NCI-H128 (cell line): ENCODE results near the gene VGLL2.

Experiments used
- DNase-seq: peaks from one replicate; lab custom pipeline; 2025; ENCODE audit not compliant: unreplicated experiment; lab: John Stamatoyannopoulos, UW

Gene VGLL2

DNA sequence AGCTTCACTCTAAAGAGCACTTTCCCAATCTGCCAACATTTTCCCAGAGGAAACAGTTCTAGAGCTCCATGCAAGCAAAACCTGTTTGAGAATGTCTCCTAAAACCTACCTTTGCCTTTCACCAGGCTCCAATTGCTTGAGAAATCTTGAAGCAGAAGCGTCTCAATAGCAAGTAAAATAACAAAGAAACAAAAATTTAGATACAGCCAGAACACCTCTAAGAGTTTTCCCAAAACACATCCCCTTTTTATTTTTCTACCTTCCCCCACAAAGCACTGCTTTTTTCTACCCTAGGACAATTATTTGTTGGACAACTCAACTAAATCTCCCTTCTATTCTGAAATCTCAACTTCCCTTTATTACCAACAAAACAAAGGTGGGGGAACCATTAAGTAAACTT is 3.6 kb downstream of the VGLL2 start:
- DNase-seq, result no peak

DNA sequence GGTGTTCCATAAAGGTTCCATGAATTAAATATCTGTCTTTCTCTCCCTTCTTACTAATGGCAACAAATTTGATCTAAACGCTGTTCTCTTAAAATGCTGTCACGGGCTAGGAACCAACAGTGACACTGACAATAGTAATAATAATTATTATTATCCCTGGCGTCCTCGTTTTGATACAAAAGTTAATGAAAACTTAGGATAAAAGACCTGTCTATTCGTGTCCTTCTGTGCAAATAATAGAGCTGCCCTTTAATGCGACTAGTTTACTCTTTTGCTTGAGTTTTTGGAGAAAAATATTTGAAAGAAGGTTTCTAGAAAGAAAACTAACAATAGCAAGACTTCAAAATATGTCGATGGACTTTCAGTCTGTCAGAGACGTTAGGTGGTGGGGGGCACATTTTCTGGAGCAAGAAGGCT is 4.3 kb downstream of the VGLL2 start:
- no peak for DNase-seq

DNA sequence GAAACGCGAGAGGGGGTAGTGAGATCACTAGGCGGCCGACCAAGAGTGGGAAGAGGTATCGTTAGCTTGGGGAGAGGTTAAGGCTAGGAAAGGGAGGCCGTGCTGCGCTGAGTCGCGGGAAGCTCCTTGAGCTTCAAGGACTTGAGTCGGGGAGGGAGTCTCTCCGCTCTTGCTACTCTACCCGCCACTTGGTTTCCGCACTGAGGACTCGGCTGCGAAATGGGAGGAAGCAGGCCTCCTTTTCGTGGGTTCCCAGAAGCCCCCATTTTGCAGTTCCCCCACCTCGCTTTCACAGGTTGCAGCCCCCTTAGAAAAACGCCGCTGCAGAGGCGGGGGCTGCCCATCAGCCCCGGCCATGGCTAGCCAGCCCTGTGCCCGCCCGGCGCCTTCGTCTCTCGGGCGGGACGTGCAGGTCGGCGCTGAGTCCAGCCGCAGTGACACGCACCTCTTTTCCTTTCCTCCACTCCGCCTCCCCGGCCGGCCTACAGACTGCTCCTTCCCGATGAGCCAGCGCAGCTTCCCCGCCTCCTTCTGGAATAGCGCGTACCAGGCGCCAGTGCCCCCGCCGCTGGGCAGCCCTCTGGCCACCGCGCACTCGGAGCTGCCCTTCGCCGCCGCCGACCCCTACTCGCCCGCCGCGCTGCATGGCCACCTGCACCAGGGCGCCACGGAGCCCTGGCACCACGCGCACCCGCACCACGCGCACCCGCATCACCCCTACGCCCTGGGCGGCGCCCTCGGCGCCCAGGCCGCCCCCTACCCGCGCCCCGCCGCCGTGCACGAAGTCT is 4.9 kb downstream of the VGLL2 start:
- DNase-seq, result no peak

DNA sequence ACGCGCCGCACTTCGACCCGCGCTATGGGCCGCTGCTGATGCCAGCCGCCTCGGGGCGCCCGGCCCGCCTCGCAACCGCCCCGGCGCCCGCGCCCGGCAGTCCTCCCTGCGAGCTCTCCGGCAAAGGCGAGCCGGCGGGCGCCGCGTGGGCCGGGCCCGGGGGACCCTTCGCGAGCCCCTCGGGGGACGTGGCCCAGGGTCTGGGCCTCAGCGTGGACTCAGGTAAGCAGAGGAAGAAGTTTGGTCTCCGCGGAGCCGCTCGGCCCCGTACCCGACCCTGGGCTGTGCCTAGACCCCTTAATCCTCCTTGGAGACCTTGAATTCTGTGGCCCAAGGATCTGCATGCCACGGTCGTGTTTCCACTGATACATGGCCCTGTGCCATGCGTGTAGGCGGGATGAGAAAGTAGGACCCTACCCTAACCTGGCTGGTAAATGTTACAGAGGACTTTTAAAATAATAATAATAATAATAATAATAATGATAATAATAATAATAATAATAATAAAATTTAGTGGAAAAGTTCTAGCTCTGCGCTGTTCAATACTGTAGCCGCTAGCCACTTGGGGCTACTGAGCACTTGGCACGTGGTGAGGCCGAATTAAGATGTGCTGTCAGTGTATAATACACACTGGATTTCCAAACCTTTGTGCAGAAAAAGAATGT is 5.6 kb downstream of the VGLL2 start:
- DNase-seq, result no peak

DNA sequence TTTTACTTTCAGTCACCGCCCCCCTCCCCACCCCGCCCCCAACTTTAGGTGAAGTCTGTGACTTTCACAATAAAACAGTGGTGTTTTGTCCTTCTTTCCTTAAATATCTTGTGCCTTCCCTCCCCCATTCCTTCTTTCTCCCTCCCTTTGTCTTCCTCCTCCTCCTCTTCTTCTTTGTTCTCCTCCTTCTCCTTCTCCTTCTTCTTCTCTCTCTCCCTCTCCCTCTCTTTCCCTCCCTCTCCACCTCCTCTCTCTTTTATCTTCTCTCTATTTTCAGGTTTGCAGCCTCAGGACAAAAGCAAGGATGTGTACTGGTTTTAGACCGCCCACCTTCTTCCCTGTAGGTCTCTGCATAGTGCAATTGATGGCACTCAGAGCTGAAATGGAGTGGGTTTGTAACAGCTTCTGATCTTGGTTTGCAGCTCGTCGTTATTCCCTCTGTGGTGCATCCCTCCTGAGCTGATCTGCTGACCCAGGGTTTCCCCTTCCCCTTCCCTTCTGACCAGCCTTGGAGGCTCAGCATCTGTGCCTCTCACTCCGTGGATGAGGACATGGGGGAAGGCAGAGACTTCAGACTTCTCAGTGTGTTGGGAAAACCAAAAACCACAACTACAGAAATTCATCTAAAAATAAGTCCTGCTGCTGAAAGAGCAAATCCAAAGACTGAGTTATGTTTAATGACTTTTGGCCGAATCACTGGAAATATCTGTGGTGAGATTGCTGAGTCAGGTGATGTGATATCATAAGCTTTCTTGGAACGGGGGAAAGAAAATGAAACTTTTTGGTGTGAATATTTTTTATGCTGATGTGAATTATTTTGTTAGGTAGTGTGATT is 6.9 kb downstream of the VGLL2 start:
- DNase-seq, result no peak

DNA sequence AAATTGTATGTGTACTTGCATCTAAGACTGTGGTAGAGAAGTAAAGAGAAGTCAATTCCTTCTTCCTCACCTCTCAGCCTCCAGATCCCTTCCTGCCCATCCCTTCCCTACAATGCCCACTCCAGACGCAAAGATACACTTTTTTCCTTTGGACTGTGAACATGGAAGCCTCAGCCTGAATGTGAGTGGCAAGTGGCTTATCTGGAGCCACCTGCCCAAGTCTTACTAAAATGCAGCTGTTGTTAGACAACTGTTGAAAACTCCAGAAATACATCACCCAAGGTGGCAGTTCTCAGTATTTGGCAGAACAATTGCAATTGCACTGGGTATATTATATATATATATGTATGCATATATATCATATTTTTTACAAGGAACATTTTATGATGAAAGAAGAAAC is 7.5 kb downstream of the VGLL2 start:
- no peak for DNase-seq

DNA sequence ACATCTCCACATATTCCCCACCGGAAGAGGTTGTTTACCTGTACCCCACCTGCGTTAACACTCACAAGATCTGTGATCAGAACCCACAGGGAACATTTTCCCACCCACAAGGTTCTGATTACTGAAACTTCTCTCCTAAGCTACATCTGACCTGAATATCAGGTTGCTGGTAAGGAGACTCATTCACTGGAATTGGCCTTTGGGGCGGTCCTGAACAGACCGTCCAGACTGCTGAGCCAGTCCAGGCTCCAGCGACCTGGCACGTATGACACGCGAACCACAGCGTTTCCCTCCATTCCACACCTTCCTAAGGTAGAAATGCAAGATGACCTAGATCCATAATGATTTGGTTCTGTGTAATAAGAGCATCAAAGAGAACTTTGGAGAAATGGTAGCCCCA is 9.8 kb downstream of the VGLL2 start:
- no peak for DNase-seq

DNA sequence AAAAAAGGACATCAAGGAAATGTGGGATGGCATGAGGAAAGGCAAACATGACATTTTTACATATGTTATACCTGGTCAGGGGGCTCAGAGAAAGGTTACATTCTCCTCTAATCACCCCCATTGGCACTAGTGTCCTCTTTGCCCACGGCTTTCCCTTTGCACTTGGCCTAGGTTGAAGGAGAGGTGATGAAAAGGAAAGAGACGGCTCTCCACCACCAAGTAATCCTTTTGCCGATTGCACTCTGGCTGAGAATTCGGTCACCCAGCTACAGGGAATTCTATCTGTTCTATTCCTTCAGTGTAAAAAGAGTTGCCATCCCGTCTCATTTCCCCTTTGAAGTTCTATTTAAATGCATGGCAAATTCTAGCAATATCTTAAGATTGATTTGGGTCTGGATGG is 10.4 kb downstream of the VGLL2 start:
- DNase-seq, result no peak

DNA sequence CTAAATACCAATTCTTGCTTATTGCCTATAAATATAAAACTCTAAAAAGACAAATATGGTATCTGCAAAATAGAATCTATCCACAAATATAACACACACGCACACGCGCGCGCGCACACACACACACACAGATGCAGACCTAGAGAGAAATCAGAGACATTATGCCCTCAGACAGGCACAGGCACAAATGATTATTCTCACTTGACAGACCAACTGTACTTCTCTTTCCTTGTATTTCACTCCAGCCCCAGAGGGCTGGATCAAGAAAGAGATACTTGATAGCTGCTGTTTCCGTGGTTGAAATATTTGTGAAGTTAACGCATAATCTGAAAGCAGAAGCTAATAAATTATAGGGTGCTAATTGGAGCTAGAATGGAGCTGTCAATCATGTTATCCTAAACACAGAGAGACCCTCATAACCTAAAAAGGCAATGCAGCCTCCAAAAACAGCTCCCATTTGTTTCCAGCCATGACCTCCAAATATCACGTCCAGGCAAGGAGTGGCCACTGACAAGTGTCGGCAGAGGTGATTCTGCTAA is 11.5 kb downstream of the VGLL2 start:
- DNase-seq, result no peak

DNA sequence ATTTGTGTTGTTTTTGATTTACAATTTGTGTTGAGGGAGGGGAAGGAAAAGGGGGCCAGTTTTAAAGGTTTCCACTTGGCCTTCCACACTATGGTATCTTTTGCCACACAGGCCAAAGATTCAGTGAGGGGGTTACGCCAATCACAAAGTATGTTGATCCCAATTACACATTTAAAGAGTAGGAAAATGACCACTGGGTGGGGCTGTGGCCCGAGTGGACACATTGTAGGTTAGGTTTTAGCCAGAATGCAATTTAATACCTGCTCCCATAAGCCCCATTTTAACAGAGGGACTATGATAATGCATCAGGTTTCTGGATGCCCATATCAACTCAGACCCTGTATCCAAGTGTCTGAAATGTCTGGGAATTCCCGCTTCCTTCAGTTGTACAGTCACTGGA is 15.6 kb downstream of the VGLL2 start:
- no peak for DNase-seq

DNA sequence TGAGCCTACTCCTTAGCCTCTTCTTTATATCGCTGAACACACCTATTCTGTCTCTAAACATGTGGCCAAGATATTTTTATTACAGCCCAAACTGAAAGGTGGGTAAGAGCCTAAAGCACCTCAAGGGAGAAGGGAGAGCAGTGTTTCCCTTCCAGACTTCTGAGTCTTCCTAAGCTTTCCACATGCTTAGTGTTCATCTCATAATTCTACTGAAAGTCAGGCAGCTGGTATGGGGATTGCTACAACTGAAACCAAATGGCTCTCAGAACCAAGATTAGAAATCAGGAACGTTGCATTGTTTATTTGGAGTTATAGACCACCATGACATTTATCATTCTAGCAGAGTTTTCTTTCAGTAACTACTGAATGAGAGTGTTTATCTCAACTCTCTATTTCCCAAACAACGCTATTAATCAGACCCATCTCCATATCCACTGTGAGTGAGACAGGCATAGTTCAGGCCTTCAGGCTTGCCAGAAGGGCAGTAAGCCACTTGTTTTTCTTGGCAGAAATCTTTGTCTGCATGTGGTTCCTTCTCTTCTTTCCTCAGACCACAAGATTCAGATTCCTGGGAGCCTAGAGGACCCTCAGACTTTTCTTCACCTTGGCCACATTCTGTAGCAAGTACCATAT is 22.8 kb downstream of the VGLL2 start:
- DNase-seq, result no peak

DNA sequence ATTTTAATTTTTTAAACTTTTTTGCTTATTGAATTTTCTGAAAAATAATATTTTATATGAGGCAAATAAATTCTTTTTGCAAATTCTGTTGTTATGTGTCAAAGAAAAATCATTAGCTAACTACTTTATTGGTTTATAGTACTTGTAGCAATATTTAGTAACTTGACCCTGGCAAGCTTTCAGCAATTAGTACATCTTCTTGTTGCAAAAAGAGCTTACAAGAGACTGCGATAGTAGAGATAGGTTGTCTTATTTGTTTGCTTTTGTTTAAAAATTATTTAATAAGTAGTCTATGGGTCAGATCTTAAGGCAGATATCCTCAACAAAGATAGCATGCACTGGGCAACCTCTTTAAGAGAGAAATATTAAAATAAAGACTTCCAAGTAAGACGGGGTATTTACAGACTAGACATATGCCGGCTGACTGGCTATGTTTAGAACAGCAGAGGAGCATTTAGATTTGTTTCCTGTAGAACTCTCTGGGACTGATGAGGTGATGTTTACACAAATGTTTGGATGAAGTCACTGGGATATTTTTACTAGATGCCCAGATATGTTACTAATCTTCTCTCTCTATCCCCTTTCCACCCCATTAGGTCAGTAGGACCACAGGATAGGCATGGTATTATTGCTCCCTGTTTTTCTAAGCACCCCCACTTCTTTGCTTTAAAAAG is 25.0 kb downstream of the VGLL2 start:
- DNase-seq, result no peak

DNA sequence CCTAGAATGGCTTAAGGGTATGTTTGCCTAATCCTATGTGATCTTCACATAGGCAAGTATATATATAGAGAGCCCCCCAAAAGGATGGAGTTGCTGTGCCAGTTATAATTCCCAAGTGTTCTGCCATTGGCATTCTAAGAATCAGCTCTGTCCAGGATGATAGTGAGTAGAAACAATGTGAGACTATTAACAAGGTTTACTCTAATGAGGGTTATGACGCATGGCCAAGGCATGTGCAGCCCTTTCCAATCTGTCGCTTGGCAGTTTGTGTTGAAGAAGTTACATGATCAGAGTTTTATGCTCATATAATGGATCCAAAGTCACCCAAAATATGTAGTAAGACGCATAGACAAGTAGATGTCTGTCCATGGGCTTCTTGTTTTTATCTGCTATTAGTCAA is 33.6 kb downstream of the VGLL2 start:
- no peak for DNase-seq

DNA sequence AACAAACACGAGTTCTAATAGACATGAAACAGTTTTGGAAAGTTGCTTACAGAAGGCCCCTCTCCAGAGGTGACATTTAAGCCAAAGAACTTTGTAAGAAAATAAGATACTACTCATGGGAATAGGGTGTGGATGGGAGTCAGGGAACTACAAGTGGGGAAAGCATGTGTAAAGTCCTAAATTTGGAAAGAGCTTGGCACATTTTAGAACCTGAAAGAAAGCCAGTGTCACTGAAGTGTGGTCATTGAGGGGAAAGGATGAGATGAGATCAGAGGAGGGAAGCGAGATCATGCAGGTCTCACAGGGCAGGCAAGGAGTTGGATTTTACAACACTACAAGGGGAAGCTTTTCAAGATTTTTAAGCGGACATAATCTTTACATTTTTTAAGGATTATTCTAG is 38.0 kb downstream of the VGLL2 start:
- DNase-seq, result no peak

DNA sequence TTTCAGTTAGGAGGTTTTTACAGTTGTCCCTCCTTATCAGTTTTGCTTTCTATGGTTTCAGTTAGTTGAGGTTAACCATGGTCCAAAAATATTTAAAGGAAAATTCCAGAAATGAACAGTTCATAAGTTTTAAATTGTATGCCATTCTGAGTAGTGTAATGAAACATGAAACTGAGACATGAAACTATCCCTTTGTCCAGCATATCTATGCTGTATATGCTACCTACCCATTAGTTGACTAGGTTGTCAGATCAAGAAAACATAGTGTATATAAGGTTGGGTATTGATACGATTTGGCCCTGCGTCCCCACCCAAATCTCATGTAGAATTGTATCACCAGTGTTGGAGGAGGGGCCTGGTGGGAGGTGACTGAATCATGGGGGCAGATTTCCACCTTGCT is 39.1 kb downstream of the VGLL2 start:
- DNase-seq, result no peak

DNA sequence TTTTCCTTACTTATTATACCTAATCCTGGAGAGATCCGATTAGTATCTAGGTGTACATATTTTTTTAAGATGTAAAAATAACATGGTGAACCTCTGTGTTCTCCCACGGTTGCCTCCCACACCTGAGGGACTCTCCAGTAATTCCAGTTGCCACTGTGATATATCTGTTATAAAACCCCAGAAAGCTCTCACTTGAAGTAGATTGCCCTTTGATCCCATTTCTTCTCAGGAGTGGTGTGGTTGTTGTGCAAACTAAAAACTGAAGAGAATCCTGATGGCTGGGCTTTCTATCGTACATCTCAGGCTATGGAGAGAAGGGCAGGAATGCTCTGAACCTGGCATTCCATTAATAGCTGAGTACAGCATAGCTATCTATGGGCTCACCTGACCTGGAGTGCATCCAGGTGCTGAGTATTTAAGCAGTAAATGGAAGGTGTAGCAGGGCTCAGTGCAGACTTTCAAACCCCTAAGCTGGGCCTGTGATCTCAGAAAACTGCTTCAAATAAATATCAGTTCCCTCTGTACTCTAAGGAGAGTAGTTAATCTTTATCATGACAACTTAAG is 41.0 kb downstream of the VGLL2 start:
- no peak for DNase-seq

DNA sequence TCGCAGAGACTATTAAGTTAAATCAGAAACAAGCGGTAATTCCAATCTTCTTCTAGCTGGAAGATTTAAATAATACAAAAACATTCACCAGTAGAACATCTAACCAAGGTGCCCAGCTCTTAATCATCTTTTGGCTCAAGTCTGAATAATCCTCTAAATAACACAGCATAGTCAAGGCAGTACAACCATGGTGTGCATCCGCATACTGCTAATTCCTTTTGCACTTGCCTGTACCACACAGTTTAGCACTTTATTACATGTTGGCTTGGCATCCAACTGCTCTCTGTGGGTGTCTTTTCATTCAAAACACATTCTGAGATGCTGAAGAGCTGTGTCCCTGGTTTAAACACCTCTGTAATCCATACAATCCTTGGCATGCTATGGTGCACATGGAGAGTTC is 42.3 kb downstream of the VGLL2 start:
- no peak for DNase-seq

DNA sequence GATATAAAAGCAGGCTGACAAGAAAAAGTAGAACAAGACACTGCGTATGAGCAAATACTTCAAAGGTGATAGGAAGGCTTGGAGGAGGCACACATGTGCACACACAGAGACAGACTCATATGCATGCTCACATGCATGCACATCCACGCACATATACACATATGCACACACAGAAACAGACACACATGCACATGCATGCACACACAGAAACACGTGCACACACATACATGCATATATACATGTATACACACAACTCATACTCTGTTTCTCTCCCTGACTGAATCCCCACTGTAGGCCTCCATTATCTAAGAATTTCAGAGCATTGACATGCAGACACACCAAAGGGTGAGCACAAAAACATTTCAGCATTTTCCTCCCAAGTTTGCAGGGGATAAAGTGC is 43.7 kb downstream of the VGLL2 start:
- DNase-seq, result no peak

DNA sequence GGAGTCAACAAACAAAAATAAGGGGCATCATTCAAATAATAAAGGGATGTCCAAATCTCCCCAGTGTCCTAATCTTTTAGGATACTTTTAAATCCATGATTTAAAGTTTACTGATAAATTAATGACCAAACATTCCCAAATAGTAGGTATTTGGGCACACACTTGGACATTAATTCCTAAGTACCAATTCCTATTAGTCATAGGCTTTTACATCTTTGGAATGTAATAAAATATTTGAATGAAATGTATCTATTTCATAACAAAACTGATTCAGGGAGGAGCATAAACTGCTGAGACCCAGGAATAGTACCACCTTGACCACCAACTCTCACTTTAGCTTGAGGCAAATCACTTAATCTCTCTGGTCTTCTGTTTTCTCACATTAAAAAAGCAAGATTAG is 44.3 kb downstream of the VGLL2 start:
- no peak for DNase-seq

DNA sequence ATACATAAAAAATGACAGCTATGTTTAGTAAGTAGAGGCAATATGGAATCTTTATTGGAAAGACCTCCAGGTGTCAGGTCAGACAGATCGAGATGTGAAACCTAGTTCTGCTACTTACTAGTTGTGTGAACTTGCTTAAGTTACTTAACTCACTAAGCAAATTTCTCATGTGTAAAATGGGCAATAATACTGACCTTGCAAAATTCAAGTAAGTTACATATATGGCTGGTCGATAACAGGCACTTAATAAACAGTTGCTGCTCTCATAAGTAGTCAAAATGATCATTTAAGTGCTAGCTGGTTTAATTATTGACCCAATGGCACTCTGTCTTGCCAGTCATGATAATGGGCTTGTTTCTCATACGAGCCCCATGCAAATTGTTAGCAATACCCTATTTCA is 46.0 kb downstream of the VGLL2 start:
- no peak for DNase-seq
